SK-N-SH treated with all-trans-retinoic acid at 6 μM for 48 hours (cell line): ENCODE data around the gene HINT3.

ENCODE experiments used
- CSDC2 ChIP-seq: fragments of 250-450 bp; sonication (Bioruptor Pico); IDR thresholded peaks from 2 replicates; pipeline ENCODE4 v1.5.0; 2020; ENCODE audit warnings: mild to moderate bottlenecking, moderate library complexity
- ISL1 ChIP-seq: fragments of 250-450 bp; sonication (Bioruptor Pico); IDR thresholded peaks from 2 replicates; pipeline ENCODE4 v2.1.2; 2022; ENCODE audit warnings: mild to moderate bottlenecking, moderate library complexity
- OSR1 ChIP-seq: fragments of 250-450 bp; sonication (Bioruptor Pico); IDR thresholded peaks from 2 replicates; pipeline ENCODE4 v1.8.0; 2022; ENCODE audit warnings: moderate library complexity, mild to moderate bottlenecking, inconsistent platforms
- POU6F1 ChIP-seq: fragments of 250-450 bp; sonication (Bioruptor Pico); IDR thresholded peaks from 2 replicates; pipeline ENCODE4 v1.8.0; 2021; ENCODE audit warnings: low read depth, mild to moderate bottlenecking, moderate library complexity, borderline replicate concordance
- PPARA ChIP-seq: fragments of 250-450 bp; sonication (Bioruptor Pico); IDR thresholded peaks from 2 replicates; pipeline ENCODE4 v1.5.0; 2020; ENCODE audit warnings: mild to moderate bottlenecking, borderline replicate concordance
- SNAI2 ChIP-seq: fragments of 250-450 bp; sonication (Bioruptor Pico); IDR thresholded peaks from 2 replicates; pipeline ENCODE4 v1.5.0; 2020; ENCODE audit warnings: mild to moderate bottlenecking, moderate library complexity
- TOX ChIP-seq: fragments of 250-450 bp; sonication (Bioruptor Pico); IDR thresholded peaks from 2 replicates; pipeline ENCODE4 v1.8.0; 2021; ENCODE audit warnings: mild to moderate bottlenecking, moderate library complexity, borderline replicate concordance
- ZFP3 ChIP-seq: fragments of 250-450 bp; sonication (Bioruptor Pico); IDR thresholded peaks from 2 replicates; pipeline ENCODE4 v1.5.0; 2020; ENCODE audit warnings: mild to moderate bottlenecking, moderate library complexity
- ZFP30 ChIP-seq: fragments of 450-650 bp; formaldehyde crosslinking; IDR thresholded peaks from 2 replicates; pipeline ENCODE4 v1.5.0; 2022; ENCODE audit warnings: mild to moderate bottlenecking, moderate library complexity
- TF ChIP-seq, protein P1 (sequence below): fragments of 250-450 bp; sonication (Bioruptor Pico); IDR thresholded peaks from 2 replicates; pipeline ENCODE4 v1.5.1; 2020; ENCODE audit warnings: low read depth, mild to moderate bottlenecking, moderate library complexity
- TF ChIP-seq, protein P2 (sequence below): fragments of 250-450 bp; sonication (Bioruptor Pico); IDR thresholded peaks from 2 replicates; pipeline ENCODE4 v1.8.0; 2020; ENCODE audit warnings: mild to moderate bottlenecking, moderate library complexity, borderline replicate concordance

DNA sequence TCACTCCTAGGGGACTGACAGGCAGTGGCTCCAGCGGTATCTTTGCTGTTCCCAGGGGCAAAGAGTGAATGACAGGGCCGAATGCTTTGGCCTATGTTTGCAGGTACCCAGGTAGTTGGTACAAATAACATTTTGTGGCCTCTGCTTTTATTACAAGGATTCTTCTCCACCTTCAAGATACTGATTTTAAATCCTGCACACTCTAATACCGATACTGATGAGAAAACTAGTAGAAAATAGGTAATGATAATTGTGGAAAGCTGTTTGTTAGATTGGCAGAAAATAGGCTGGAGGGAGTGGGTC is 772 bp downstream of the HINT3 start:
- no peak for TF ChIP-seq ISL1 (CRISPR knock-in tag)
- TF ChIP-seq ZFP3 (CRISPR knock-in tag) = no peak
- TF ChIP-seq, protein P1, sequence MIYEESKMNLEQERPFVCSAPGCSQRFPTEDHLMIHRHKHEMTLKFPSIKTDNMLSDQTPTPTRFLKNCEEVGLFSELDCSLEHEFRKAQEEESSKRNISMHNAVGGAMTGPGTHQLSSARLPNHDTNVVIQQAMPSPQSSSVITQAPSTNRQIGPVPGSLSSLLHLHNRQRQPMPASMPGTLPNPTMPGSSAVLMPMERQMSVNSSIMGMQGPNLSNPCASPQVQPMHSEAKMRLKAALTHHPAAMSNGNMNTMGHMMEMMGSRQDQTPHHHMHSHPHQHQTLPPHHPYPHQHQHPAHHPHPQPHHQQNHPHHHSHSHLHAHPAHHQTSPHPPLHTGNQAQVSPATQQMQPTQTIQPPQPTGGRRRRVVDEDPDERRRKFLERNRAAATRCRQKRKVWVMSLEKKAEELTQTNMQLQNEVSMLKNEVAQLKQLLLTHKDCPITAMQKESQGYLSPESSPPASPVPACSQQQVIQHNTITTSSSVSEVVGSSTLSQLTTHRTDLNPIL = no peak
- no peak for TF ChIP-seq PPARA (CRISPR knock-in tag)
- no peak for TF ChIP-seq ZFP30 (CRISPR knock-in tag)
- TF ChIP-seq, protein P2, sequence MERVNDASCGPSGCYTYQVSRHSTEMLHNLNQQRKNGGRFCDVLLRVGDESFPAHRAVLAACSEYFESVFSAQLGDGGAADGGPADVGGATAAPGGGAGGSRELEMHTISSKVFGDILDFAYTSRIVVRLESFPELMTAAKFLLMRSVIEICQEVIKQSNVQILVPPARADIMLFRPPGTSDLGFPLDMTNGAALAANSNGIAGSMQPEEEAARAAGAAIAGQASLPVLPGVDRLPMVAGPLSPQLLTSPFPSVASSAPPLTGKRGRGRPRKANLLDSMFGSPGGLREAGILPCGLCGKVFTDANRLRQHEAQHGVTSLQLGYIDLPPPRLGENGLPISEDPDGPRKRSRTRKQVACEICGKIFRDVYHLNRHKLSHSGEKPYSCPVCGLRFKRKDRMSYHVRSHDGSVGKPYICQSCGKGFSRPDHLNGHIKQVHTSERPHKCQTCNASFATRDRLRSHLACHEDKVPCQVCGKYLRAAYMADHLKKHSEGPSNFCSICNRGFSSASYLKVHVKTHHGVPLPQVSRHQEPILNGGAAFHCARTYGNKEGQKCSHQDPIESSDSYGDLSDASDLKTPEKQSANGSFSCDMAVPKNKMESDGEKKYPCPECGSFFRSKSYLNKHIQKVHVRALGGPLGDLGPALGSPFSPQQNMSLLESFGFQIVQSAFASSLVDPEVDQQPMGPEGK (CRISPR knock-in tag) = no peak
- no peak for TF ChIP-seq TOX (CRISPR knock-in tag)
- TF ChIP-seq CSDC2 (CRISPR knock-in tag) = no peak
- no peak for TF ChIP-seq OSR1
- TF ChIP-seq SNAI2 (CRISPR knock-in tag) = no peak
- no peak for TF ChIP-seq POU6F1
